T-helper 2 cell treated with Interferon-gamma antibody and Interleukin-4, amounts not matched to agents 100 ng/mL and 5 ng/mL, for 36 hours (primary cell): ENCODE data around the gene MYO7A. TPM values are rescaled to one million over a fixed set of nuclear protein-coding genes. Genes with fewer than 3 reads are reported as not detected.

Experiments used
- intact Hi-C: fragments of 100-400 bp; cut with micrococcal nuclease; formaldehyde crosslinking; loops from one replicate; pipeline ENCODE4 v1.15.1; 2023
- total RNA-seq: library from RNA; stranded (reverse); gene quantifications from 2 replicates; pipeline ENCODE4 v1.2.3, GENCODE V29; 2022

The MYO7A gene
- total RNA-seq, 1 donor from 2014 or later = 0.23 TPM

DNA sequence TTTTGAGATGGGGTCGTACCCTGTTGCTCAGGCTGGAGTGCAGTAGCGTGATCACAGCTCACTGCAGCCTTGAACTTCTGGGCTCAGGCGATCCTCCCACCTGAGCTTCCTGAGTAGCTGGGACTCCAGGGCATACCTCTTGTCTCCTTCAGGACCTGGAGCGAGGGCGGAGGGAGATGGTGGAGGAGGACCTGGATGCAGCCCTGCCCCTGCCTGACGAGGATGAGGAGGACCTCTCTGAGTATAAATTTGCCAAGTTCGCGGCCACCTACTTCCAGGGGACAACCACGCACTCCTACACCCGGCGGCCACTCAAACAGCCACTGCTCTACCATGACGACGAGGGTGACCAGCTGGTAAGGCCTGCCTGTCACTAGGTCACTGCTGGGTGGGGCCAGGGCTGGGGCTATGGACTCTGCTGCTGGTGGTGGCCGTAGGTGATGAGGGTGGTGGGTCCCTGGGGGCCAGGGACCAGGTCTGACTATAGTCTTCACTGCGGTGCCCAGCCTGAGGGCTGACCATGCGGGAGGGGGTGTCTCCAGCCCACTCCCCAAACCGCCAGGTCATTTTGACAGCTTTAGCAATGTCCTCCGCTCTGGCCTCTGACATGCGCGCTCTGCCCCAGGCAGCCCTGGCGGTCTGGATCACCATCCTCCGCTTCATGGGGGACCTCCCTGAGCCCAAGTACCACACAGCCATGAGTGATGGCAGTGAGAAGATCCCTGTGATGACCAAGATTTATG is 53.9 kb downstream of the MYO7A start:
- intact Hi-C loops = no loop called here

DNA sequence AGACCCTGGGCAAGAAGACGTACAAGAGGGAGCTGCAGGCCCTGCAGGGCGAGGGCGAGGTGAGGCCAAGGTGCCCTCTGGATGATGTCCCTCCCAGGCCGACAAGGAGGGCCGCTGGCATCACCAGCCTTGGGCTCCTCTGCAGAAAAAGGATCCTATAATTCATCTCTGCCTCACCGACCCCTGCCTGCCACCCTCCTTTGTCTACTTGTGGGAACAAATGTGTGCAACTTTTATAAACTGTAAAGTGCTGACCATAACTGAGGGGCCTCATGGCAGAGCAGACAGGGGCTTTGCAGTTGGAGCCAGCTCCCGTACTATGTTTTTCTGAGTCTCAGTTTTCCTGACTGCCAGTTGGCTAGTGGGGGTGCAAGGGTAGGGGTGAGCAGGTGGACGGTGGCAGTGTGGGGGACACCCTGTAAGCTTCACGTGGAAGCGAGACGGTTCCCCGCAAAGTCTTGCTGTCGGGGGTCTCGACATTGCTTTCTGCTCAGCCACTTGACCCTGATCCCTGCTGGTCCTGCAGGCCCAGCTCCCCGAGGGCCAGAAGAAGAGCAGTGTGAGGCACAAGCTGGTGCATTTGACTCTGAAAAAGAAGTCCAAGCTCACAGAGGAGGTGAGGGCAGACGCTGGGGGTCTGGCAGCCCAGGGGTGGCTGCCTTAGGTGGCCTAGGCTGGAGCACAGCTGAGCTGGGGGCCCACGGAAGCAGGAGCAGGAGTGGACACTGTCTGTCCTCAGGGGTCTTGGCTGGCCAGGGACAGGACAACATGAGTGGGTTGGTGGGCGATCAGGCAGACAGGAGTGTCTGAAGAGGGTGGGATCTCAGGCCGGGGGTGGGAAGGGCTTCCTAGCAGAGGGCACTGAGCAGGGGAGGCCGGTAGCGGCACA is 54.7 kb downstream of the MYO7A start:
- intact Hi-C loops = no loop called here

DNA sequence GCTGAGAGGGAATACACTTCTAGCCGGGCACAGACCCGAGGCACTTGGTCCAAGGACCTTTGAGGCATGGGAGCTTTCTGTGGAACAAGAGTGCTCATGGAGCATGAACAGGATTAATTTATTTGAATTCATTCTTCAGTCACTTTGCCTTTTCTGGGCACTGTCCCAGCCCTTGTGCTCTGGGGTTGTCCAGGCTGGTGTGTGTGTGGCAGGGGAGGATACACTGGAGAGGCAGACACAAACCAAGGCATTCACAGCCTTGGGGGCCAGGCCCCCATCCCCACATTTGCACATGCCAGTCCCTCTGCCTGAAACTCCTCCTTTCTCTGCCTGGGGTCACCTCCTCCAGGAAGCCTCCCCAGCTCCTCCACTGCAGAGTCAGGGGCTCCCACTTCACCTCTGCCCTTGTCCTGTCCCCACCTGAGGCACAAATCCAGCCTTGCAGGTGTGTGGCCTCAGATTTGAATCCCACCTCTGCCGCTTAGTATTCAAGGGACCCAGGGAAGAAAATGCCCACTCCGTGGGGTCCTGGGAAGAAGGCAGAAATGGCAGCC is 55.5 kb downstream of the MYO7A start:
- intact Hi-C loops = no loop called here

DNA sequence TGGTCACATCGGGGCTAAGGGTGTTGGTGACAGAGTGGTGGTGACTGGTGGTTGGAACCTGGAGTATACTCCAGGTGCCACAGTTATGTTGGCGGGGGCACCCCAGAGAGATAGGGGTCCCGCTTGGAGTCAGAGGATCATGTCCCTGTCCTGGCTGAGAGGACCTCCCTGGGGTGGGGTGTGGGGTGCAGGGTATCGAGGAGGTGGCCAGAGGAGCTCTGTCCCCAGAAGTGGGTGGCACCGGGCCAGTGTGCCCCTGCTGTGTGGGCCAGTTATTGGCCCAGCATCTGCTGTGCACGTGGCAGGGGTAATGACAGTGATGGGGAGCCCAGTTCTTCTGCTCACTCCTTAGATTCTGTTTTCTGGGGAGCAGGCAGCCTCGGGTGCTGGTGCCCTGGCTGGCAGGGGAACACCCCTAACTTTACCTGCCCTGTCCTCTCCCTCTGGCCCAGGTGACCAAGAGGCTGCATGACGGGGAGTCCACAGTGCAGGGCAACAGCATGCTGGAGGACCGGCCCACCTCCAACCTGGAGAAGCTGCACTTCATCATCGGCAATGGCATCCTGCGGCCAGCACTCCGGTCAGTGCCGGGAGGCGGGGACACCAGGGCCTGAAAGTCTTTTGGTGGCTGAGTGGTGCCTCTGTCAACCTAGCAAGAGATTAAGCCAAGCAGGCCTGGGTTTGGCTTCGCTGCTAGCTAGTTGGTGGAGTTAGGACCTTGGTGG is 56.3 kb downstream of the MYO7A start:
- intact Hi-C loops = no loop called here

DNA sequence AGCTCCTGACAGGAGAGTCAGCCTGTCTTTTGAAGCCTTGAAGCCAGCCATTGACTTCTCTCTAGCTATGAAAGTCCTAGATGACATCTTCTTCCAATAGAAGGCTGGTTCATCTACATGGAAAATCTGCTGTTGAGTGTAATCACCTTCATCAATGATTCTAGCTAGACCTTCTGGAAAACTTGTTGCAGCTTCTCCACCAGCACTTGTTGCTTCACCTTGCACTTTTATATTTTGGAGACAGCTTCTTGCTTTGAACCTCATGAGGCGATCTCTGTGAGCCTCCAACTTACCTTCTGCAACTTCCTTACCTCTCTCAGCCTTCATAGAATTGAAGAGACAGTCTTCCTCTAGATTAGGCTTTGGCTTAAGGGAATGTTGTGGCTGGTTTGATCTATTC is 58.3 kb downstream of the MYO7A start:
- intact Hi-C loops = no loop called here

DNA sequence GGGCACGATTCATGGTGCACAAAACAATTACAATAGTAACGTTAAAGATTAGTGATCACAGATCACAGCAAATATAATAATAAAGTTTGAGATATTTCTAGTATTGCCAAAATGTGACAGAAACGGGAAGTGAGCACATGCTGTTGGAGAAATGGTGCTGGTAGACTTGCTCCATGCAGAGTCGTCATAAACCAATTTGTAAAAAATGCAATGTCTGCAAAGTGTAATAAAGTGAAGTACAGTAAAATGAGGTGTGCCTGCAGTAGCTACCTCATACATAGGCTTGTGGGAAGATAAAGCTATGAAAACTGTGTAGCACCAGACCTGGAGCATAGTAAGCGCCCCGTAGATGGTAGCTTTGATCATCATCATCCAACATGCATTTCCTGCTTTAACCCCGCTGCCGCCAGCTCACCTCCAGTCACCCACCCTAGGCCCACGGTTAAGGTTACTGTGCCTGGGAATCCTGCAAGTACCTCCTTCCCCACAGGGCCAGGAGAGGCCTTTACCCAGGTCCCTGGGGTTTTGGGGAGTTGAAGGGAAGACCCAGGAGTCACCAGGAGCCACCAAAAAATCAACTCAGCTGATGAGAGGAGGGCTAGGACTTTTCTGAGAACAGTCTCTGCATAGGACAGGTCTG is 59.2 kb downstream of the MYO7A start:
- intact Hi-C loops = no loop called here

DNA sequence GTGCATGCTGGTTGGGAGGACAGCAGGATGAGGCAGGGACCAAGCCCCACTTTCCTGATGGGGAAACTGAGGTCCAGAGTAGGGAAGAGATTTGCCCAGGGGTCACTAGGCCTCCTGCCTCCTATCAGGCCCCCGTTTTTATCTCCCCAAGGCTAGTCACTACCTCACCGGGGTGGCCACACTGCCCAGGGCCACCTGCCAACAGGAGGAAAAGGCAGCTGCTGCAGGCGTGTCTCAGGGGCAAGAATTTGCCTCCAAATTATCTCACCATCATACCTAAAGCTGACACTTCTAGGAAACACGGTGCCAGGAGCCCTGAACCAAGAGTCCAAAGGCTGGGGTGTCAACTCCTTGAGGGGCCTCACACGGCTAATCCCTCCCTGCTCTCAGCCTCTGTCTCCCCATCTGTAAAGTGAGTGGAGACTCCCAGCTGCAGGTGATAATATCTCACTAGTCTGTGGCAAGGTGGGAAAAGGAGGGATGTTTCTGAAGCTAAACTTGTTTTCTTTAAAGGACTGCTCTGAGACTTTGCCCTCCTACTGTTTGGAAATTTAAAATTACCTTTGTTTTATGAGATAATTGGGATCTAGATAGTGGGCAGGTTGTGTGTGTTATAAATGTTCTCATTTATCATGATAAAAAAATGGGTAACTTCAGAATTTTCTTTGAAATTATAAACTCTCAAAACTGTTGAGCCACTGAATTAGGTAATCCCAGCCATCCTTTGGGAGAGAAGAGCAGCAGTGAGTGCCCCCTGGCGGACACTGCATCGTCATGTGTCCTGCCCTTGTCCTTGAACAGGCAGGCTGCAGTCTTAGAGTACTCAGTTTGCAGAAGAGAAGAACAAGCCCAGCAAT is 60.0 kb downstream of the MYO7A start:
- intact Hi-C loops = loop anchor here (1.0 to 2.0 kb wide), 3 partner anchors 61 to 431 kb away; no protein-coding TSS in a partner anchor

DNA sequence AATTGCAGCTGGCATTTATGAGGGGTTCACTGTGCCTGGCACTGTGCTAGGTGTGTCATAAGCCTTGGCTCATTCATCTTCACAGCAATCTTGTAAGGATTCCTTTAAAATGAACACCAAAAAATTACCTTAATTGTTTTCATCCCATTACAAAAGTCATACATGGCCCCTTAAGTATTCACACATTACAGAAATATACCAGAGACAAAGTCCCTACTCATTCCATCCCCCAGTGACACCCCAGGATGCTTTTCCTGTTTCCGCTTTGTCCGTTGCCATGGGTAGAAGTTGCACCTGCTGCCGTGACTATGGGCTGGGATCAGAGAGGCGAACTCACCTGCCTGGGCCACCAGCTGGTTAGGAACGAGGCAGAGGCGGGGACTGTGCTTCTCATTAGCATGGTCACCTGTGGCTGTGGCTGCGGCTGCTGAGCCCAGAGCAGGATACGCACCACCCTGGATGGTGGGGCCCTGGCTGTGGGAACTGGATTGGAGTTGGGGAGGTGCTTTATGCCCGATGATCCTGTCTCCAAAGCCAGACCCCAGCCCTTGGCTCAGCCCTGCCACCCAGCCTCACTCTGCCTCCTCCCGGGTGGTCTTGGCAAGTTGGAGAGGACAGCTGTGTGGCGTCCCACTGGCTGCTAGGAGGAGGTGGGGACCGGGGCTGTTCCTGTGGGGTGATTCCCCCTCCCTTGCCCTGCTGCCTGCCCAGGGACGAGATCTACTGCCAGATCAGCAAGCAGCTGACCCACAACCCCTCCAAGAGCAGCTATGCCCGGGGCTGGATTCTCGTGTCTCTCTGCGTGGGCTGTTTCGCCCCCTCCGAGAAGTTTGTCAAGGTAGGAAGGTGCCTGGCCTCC is 60.8 kb downstream of the MYO7A start:
- intact Hi-C loops = loop anchor here (1.0 to 2.0 kb wide), 3 partner anchors 62 to 430 kb away; no protein-coding TSS in a partner anchor

DNA sequence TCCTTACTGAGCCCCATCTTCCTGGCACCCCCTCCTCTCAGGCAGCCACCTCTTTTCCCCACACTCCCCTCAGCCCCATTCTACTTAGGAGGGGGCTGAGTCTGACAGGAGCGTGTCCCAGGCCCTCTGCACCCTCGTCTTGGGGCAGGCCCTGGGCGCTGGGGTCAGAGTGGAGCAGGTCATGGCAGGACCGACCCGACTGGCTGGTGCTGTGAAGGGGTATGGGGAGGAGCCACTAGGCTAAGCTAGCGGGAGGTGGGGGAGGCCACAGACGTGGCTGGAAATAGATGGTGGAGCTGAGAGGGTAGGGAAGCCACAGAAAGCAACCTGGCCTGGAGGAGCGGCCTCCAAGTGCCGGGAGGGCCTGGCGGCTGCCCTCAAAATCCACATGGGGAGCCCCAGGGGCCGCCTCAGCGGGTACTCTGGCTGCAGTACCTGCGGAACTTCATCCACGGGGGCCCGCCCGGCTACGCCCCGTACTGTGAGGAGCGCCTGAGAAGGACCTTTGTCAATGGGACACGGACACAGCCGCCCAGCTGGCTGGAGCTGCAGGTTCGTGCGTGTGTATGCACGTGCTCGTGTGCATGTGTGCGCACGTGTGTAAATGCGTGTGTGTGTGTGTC is 61.7 kb downstream of the MYO7A start:
- intact Hi-C loops = loop anchor here (2.0 kb wide), 2 partner anchors 143 to 429 kb away; no protein-coding TSS in a partner anchor

DNA sequence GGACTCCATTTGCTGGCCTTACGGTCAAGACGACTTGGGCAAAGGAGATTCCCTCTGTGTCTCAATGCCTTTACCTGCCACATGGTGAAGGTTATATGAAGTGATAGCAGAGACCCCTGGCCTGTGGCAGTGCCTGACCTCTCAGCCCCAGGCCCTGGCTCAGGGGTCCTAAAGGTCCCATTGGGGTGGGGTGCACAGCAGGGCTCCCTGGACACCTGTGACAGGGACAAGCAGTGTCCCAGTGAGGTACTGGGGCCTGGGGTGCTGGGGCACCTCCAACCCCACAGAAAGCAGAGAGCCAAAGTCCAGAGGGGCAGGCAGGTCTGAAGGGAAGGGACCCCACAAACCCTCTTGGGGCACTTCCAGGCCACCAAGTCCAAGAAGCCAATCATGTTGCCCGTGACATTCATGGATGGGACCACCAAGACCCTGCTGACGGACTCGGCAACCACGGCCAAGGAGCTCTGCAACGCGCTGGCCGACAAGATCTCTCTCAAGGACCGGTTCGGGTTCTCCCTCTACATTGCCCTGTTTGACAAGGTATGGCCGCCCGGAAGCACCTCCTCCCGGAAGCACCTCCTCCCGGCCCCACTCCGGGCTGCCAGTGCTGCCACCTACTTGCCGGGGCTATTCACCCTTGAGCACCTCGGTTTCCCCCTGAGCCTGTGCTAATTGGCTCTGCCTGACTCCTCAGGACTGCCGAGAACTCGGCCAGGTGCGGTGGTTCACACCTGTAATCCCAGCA is 62.5 kb downstream of the MYO7A start:
- intact Hi-C loops = no loop called here

DNA sequence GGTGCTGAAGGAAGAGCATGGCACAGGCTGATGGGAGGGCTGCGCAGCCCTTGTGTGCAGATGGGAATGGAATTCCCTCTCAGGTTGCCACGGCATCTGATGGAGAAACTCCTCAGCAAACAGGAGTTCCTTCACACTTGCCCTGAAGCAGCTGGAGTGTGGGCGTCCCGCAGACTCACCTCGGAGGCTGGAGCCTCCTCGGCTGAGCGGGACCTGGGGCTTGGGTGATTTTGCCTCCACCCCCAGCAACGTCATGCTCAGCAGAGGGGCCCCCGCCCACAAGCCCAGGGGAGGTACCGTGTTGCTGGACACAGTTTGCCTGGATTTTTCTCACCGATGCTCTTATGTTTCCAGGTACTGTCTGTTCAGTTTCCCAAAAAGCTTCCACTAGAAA is 63.4 kb downstream of the MYO7A start:
- intact Hi-C loops = no loop called here

DNA sequence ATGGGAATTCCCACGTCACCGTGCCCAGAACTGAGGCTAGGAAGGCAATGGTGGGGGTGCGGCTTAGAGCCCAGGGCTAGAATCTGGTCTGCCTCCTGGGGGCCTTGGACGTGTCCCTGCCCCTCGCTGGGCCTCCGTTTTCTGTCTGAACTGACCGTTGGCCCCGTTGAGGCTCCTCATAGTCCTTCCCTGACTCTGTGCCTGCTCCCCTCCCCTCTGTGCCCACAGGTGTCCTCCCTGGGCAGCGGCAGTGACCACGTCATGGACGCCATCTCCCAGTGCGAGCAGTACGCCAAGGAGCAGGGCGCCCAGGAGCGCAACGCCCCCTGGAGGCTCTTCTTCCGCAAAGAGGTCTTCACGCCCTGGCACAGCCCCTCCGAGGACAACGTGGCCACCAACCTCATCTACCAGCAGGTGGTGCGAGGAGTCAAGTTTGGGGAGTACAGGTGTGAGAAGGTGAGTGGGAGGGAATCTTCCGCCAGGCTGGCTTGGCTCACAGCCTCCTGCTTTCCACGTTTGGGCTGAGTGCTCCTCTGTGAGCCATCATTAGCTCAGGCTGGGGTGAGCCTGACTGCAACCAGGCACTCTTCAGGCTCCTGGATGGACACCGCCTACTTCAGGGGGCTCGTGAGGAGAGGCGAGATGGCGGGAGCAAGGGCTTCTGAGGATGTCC is 63.9 kb downstream of the MYO7A start:
- intact Hi-C loops = loop anchor here (1.0 kb wide), 1 partner anchor 356 kb away; no protein-coding TSS in a partner anchor

DNA sequence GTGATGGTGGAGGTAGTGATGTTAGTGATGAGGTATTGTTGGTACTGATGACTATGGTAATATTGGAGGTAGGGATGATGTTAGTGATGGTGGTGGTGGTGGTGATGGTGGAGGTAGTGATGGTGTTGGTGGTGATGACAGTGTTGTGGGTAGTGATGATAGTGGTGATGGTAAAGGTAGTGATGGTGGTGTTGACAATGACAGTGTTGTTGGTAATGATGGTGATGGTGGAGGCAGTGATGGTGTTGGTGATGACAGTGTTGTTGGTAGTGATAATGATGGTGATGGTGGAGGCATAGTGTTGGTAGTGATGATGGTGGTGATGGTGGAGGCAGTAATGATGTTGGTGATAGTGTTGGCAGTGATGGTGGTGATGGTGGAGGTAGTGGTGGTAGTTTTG is 65.1 kb downstream of the MYO7A start:
- intact Hi-C loops = no loop called here

DNA sequence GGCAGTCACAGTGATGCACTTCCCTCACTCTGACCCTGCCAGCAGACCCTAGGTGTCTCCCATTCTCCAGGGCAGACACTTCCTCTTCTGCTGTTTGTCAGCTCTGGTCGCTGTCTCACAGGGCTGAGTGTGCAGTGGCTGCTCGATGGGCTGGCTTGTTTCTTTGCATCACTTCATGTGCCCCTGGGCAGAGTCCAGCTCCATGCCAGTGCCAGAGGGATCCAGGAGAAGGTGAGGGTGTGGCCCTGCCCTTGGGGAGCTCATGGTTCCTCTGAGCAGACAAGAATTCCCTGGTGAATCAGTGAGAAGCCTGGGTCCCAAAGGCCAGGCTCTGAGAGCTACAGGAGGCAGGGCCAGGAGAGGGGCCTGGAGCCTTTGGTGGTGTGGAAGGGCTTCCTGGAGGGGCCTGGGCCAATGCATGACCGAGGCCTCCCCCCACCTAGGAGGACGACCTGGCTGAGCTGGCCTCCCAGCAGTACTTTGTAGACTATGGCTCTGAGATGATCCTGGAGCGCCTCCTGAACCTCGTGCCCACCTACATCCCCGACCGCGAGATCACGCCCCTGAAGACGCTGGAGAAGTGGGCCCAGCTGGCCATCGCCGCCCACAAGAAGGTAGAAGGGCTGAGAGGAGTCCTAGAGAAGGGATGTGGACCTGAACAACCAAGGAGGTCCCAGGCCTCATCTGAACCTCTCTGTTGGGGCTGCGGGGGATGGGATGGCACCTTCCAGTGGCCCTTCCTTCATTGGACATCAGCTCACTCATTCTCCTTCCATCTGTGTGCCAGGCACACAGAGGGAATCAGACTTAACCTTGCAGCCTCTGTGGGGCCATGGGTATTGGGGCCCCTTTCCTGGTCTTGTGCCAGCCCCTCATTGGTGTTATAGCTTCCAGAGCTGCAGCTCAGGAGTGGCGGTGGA is 66.1 kb downstream of the MYO7A start:
- intact Hi-C loops = no loop called here

DNA sequence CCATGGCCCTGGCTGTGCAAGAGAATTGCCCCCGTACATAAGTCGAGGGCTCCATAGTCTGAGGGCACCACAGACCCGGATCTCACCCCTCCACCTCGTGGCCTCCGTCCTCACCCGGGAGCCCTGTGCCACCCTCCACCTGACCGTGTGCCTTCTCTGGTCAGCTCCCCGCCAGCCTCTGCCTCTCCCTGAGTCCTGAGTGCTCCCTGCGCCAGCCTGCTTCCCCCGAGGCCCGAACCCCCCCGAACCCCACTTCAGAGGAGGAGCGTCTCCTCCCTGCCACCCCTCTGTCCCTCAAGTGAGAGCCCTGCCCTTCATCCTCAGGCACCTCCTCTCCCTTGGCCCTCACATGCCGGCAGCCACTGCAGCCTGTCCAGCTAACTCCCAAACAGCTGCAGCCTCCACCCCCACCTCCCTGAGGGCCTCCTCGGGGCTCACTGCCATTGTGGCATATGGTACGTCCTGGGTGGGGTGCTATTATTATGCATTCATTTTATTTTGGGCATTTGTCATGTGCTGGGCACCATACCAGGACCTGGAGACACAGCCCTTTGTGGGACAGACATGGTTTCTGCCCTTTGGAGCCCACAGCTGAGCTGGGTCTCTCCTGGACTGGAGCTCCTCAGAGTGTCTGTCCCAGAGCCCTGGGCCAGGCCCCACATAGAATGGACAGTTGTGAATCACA is 67.2 kb downstream of the MYO7A start:
- intact Hi-C loops = no loop called here

DNA sequence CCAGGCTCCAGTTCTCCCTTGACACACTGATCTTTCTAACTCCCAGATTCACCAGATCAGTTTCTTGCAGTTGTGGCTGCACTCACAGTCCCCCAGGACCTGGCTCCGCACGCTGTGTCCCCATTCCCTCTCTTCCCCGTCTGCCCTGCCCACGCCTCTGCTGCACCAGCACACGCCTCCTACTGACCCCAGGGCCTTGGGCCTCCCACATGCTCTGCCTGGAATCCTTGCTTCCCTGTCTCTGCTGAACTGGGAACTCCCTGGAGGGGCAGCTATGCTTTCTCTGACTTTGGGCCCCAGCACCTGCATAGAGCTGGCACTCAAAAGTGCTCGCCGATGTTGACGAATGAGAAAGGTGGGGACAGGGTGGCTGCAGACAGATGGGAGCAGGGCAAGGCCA is 68.9 kb downstream of the MYO7A start:
- intact Hi-C loops = no loop called here
